Effector CD4-positive, alpha-beta T cell (primary cell): Measurements from ENCODE around the gene SIL1.
"Not testable (repeated sequence)": the region's sequence is repeated elsewhere in the genome, so short reads cannot be mapped to it uniquely, and the experiment has no call there.

ENCODE experiments used
- DNase-seq: peaks from one replicate; pipeline ENCODE4 v3.0.0-alpha.2; 2020

SIL1 gene

GRCh38 chr5:139019211-139019610 lies 179.0 kb downstream of the SIL1 start:
- no peak for DNase-seq

- DNase-seq = no peak
These were observed 180.5 kb downstream of the SIL1 start for GRCh38 chr5:139017624-139018023.

GRCh38 chr5:139016186-139016585 lies 182.0 kb downstream of the SIL1 start:
- DNase-seq = no peak

GRCh38 chr5:139014726-139015125 lies 183.4 kb downstream of the SIL1 start:
- DNase-seq = no peak

GRCh38 chr5:139012176-139012575 lies 186.0 kb downstream of the SIL1 start:
- no peak for DNase-seq

- not testable (repeated sequence) for DNase-seq
These were observed 187.0 kb downstream of the SIL1 start for GRCh38 chr5:139011156-139011555.

GRCh38 chr5:139004374-139005307 lies 193.5 kb downstream of the SIL1 start:
- no peak for DNase-seq

- no peak for DNase-seq
These were observed 198.5 kb downstream of the SIL1 start for GRCh38 chr5:138999674-139000073.

GRCh38 chr5:138998521-138998920 lies 199.6 kb downstream of the SIL1 start:
- DNase-seq = no peak

- DNase-seq = no peak
These were observed 202.0 kb downstream of the SIL1 start for GRCh38 chr5:138996120-138996519.

- DNase-seq = no peak
These were observed 207.1 kb downstream of the SIL1 start for GRCh38 chr5:138990986-138991590.

- DNase-seq = no peak
These were observed 208.4 kb downstream of the SIL1 start for GRCh38 chr5:138989720-138990119.

GRCh38 chr5:138986186-138986800 lies 211.9 kb downstream of the SIL1 start:
- no peak for DNase-seq

- no peak for DNase-seq
These were observed 212.5 kb downstream of the SIL1 start for GRCh38 chr5:138985683-138986082.

- no peak for DNase-seq
These were observed 212.9 kb downstream of the SIL1 start for GRCh38 chr5:138985256-138985655.

GRCh38 chr5:138983984-138984383 lies 214.2 kb downstream of the SIL1 start:
- DNase-seq = no peak

- no peak for DNase-seq
These were observed 216.6 kb downstream of the SIL1 start for GRCh38 chr5:138981586-138981985.

- DNase-seq = no peak
These were observed 217.0 kb downstream of the SIL1 start for GRCh38 chr5:138981131-138981530.

GRCh38 chr5:138980441-138980840 lies 217.7 kb downstream of the SIL1 start:
- DNase-seq = no peak

- DNase-seq = no peak
These were observed 218.4 kb downstream of the SIL1 start for GRCh38 chr5:138979684-138980280.

GRCh38 chr5:138978581-138978980 lies 219.6 kb downstream of the SIL1 start:
- DNase-seq = no peak

GRCh38 chr5:138978080-138978479 lies 220.1 kb downstream of the SIL1 start:
- no peak for DNase-seq

- no peak for DNase-seq
These were observed 222.9 kb downstream of the SIL1 start for GRCh38 chr5:138975098-138975847.
